Cerebellar cortex (tissue), 1 donor: ENCODE measurements around the gene NLRP1.

Experiments used
- DNase-seq: peaks from one replicate; pipeline ENCODE4 v3.0.0-alpha.2; 2015; ENCODE audit warnings: low spot score

Gene NLRP1

DNA sequence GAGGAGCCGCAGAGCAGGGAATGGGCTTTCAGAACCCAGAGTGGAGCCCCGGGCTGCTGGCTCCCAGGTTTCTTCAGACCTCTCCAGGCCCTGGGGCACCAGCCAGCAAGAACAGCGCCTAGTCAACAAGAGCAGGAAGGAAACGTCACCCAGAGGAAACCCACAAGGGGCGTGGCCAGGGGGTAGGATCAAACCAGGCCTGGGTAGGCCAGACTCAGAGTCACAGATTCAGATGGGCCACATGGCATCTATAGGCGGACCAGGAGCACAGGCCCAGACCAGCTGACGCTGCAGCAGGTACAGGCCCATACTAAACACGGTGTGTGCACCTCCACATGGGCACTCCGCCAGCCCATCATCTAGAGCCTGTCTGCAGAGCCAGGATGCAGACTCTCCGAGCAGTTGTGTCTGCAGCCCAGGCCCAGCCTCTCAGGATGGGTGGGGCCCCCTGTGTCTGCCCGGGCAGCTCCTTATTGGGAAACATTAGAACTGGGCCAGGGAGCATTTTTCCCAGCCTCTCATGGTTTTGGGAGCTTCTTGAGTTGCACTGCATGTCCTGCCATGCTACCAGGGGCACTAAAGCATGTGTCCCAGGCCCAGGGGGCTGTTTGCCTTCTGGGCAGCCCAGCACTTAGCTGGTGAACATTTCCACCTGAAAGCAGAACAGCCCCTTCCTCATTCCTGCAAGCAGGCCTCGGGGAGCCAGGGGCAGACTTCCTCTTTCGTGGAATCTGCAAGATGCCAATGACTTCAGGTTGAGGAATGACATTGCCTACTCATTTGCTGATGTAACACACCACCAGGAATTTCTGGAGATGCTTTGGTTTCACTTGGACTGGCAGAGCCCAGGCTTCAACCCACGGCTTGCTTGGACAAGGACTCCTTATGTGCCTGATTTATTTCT, at the start of gene NLRP1:
Gene NLRP1 (minus strand): TSS at position 127 of the 904 bp plus-strand sequence. CDS start 552 bp downstream, outside the sequence.
- DNase-seq: no peak

DNA sequence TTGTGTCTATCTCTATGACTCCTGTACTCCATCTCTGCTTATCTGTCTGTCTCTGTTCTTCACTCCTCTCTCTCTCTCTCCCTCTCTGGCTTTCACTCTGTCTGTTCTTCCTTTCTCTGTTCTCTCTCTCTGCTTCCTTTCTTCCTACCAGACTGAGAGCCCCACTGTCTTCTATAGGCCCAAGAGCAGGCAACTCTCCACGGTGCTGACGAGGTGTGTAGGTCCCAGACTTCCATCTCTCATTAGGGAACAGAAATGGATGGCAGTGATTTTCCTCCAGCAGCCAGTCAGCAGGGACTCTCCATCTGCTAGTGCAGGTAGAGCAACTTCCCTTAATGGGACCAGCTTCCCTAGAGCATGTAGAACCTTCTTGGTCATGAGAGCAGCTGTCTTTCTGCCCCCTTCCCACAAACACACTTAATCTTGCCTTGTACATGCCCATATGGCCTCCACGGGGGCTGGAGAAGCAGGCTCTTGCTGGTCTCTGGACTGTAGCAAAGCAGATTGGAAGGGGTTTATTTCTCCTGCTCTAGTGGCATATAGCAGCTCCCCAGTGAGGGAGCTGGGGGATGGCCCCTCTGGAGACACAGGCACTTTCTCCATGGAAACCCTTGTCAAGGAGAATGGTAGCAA, 47.8 kb upstream of the NLRP1 start:
- DNase-seq: no peak

- no peak for DNase-seq
These were observed 46.1 kb upstream of the NLRP1 start for GRCh38 chr17:5630434-5630833.

GRCh38 chr17:5629128-5629527, 44.8 kb upstream of the NLRP1 start:
- DNase-seq: no peak

- DNase-seq: no peak
These were observed 44.0 kb upstream of the NLRP1 start for GRCh38 chr17:5628262-5628661.

DNA sequence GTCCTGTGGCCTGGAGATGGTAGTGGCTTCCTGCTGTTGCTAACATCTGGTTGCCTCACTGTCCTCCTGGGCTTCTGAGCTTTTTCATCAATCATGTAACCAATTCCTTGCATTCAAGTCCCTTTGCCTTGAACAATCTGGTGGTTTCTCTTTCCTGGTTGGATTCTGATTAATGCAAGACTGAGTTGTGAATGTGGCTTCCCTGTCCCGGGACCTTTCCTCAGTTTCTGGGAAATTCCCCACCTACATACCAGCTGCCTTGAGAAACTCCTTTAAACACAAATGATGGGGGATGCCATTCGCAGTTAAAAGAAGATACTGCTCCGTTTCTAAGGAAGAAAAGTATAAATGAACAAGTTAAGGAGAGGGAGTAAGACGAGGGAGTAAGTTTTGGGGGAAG, 39.9 kb upstream of the NLRP1 start:
- no peak for DNase-seq

DNA sequence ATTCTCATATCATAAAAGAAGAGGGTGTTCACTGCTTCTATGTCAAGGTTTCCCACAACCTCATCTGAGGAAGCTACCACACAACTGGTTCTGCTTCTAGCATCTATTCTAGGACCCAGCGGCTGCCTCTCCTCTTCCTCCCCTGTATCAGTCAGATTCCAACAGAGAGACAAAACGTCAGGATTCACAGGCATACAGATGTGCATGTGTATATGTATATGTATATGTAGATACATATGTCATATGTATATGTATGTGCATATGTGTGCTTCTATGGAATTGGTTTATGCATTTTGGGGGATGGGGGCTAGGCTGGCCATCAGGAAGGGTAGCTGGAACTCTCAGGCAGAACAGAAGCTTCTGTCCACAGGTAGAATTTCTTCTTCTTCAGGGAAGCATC, 37.4 kb upstream of the NLRP1 start:
- no peak for DNase-seq

GRCh38 chr17:5621026-5621425, 36.7 kb upstream of the NLRP1 start:
- no peak for DNase-seq

DNA sequence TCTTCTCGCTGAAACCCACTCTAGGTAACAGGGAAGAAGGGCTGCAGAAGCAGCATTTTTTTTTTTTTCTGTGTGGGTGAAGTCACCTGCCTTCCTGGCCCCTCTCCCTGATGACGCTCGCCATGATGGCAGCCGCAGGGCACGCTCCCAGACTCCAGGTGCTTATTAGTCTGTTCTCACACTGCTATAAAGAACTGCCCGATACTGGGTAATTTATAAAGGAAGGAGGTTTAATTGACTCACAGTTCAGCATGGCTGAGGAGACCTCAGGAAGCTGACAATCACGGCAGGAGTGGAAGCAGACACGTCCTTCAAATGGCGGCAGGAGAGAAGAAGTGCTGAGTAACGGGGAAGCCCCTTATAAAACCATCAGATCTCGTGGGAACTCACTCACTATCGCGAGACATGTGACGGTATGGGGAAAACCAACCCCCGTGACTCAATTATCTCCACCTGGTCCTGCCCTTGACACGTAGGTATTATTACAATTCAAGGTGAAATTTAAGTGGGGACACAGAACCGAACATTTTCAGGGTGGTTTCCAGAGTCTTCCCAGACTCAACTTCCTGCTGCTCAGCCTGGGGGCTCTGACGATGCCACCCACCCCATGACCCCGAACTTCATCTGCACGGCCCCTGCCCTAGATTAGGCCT, 34.9 kb upstream of the NLRP1 start:
- no peak for DNase-seq

GRCh38 chr17:5618476-5618875, 34.2 kb upstream of the NLRP1 start:
- no peak for DNase-seq

DNA sequence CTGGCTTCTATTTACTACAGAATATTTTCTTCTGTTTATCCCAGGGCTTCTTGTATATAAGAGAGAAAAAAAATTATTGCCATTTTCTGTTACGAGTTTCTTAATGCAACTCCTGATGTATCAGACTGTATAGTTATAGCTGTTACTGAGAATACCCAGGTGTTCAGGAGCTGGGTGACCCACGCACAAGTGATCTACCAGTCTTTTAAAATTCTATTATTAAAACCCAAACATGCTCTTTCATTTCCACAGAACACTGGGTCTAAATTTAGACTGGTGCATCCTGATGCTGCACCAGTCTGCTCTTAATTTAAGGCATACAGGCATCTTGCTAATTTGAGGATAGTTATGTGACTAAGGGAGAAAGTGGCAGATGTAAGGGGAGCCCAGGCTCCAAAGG, 31.2 kb upstream of the NLRP1 start:
- no peak for DNase-seq

- DNase-seq: no peak
These were observed 26.6 kb upstream of the NLRP1 start for GRCh38 chr17:5610956-5611355.

DNA sequence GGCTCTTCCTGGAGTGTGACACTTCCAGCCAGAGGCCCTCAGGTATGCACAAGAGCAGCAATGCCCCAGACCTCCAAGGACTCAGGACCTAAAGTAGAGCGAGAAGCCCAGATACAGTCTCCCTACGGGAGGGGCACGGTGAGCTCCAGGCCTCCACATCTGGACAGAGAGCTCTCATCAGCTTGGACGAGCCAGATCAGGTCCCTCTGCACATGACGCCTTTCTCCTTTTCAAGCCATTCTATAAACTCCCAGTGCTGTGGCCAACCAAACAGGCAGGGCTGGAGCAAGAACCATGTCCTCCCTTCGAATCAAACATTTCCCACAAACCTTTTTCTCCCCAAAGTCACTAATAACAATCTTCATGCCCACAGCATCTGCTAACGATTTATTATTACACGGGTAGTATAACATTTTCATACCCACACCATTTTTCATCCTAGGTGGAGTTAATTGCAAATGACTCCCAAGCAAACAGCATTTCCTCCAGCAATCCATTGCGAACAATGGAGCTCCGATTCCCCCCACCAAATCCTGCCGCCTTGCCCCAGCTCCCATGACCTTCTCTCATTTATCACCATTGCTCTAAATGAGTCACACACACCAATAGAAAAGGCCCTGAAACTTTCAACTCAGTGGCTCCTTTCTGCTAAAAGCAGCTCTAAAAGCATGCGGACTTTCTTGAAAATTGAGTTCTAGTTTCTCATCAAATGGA, 24.2 kb upstream of the NLRP1 start:
- DNase-seq: no peak

- no peak for DNase-seq
These were observed 23.6 kb upstream of the NLRP1 start for GRCh38 chr17:5607946-5608345.

DNA sequence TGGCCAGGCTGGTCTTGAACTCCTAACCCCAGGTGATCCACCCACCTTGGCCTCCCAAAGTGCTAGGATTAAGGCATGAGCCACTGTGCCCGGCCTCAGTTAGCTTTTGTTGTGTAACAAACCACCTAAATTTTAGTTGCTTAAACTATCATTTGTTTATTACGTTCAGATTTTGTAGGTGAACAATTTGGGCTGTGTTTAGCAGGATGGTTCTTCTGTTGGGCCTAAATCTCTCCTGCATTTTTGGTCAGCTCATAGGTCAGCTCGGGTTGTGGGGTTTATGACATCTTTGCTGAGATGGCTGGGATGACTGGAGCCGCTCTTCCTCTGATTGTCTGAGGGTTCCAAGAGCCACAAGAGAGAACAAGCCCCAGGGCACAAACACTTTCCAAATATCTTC, 21.1 kb upstream of the NLRP1 start:
- DNase-seq: no peak

GRCh38 chr17:5600041-5600440, 15.7 kb upstream of the NLRP1 start:
- DNase-seq: no peak

DNA sequence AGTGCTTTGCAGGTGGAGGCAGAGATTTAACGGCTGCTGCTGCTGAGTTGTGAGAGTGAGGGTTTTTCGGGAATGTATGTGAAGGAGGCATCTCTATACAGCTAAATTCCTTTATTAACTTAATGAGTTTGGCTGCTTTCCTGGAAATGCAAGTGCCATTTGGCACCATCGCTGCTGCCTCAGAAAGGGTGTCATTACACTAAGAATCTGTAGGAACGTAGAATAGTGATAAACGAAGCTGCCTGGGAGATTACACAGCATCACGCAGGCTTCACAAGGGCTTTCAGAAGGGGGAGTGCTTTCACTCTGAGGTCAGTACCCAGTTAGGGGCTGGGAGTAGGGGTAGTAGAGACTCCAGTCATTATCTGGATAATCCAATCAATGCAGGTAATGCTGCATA, 14.1 kb upstream of the NLRP1 start:
- peak; percentile 16 for DNase-seq

GRCh38 chr17:5596421-5596820, 12.1 kb upstream of the NLRP1 start:
- DNase-seq: no peak

- DNase-seq: no peak
These were observed 11.5 kb upstream of the NLRP1 start for GRCh38 chr17:5595831-5596230.

GRCh38 chr17:5592382-5592781, 8.1 kb upstream of the NLRP1 start:
- DNase-seq: peak; percentile 76

DNA sequence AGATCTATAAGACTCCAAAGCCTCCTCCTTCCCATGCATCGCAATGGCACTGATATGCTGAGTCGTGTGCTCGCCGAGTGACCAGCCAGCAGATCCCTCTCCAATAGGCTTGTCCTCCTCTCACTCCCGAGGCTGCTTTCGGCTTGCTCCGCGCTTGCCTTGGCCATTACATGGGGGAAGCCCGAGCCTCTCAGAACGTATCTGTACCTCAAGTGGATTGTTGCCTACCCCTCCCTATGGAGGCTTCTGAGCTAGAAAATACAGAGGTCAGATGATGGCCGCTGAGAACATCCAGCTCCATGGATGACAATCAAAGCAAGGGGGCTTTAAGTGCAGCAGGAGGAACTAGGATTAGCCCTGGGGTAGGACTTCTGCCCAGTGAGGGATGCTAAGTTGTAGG, 7.7 kb upstream of the NLRP1 start:
- no peak for DNase-seq

DNA sequence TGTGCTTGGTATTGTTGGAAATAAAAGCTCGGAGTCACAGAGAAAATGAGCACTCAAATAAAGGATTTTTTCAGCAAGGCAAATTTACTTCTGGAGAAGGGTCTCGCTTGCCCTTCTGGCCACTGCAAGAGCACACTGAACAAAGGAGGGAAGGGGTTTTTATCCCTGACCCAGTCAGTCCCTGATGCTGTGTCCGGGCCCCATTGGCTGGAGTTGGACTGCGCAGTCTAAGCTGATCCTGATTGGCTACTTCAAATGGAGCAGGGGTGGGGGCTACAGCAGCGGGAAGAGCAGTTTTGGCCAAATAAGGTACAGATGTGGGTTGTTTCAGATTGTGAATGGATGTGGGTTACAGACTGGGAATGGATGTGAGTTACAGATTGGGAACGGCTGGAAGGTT, 4.3 kb upstream of the NLRP1 start:
- DNase-seq: no peak
